Ovary (tissue), 3 donors: ENCODE measurements around the gene RTCB.

Experiments used
- EP300 ChIP-seq: sonication (generic); formaldehyde crosslinking; IDR thresholded peaks from one replicate; pipeline ENCODE4 v1.6.1; 2017; ENCODE audit warnings: antibody characterized with exemption
- POLR2A ChIP-seq: fragments of 450-650 bp; IDR thresholded peaks from one replicate; pipeline ENCODE4 v1.6.1; 2017; ENCODE audit warnings: antibody characterized with exemption, mild to moderate bottlenecking, moderate library complexity
- TF ChIP-seq, protein P1 (sequence below), 3 donors: fragments of 450-650 bp in 2 of 3; fragments of 200-600 bp in 1 of 3; IDR thresholded peaks; one replicate each; pipeline versions ENCODE4 v1.5.1 to v1.8.0; 2016 to 2022; ENCODE audit warnings: antibody characterized with exemption in 3 of 3, mild to moderate bottlenecking in 1 of 3
- donor health status: DM: no; HTN: no; CAD: no.

DNA sequence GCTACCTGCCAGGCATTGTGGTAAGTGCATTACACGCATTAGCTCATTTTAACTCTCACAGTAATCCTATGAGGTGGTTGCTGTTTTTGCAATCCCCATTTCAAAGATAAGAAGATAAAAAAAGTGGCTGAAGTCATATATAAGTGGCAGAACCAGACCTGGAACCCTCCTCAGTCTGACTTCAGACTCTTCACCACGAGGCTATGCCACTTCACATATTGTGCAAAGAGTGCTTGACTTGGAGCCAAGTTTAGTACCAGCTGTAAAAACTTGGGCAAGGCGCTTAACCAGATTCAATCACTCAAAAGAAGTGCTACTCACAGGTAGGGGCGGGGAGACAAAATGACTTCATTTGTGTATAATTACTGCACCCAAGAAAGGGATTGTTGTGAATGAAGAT is 36.9 kb upstream of the RTCB start:
- TF ChIP-seq, protein P1, sequence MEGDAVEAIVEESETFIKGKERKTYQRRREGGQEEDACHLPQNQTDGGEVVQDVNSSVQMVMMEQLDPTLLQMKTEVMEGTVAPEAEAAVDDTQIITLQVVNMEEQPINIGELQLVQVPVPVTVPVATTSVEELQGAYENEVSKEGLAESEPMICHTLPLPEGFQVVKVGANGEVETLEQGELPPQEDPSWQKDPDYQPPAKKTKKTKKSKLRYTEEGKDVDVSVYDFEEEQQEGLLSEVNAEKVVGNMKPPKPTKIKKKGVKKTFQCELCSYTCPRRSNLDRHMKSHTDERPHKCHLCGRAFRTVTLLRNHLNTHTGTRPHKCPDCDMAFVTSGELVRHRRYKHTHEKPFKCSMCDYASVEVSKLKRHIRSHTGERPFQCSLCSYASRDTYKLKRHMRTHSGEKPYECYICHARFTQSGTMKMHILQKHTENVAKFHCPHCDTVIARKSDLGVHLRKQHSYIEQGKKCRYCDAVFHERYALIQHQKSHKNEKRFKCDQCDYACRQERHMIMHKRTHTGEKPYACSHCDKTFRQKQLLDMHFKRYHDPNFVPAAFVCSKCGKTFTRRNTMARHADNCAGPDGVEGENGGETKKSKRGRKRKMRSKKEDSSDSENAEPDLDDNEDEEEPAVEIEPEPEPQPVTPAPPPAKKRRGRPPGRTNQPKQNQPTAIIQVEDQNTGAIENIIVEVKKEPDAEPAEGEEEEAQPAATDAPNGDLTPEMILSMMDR (IDR thresholded peaks at IDR 0.05) = no peak
- TF ChIP-seq POLR2A = no peak
- no peak for TF ChIP-seq EP300
